Amniotic epithelial cell (primary cell): ENCODE results near the gene RNF17.

ENCODE experiments used
- DNase-seq: peaks from one replicate; pipeline ENCODE4 v3.0.0-alpha.2; 2010; ENCODE audit warnings: low read depth

RNF17 gene

GRCh38 chr13:24899601-24900000, 135.6 kb downstream of the RNF17 start:
- peak; percentile 57 for DNase-seq

DNA sequence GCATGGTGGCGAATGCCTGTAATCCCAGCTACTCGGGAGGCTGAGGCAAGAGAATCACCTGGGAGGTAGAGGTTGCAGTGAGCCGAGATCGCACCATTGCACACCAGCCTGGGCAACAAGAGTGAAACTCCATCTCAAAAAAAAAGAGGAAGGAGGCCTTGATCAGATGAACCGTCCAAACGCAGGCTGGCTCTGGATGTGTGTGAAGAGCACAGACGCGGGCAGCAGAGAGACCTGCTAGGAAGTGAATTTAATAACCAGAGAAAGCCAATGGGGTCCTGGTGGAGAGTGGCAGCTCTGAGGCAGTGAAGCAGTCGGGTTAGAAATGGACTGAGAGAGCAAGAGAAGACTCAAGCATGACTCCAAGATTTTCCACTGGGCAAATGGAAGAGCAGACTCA, 136.5 kb downstream of the RNF17 start:
- DNase-seq, result no peak

GRCh38 chr13:24905242-24905641, 141.3 kb downstream of the RNF17 start:
- peak; percentile 94 for DNase-seq

DNA sequence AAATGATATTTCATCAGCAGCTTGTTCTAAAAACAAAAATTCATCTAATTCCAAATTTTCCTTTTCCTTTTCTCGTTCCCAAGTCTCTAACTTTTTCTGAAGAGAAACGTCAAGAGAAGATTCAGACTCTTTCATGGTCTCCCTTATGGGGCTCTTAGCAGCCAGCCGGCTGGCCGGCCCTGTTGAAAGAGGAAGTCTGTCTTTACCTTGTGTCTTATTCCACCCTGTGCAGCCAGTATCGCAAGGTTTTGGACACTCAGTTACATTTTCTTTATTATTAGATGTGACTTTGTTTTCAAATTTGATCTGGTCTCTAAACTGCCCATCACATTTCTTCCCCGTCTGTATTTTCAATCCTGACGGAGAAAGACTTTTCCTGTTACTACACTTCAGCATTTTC, 142.3 kb downstream of the RNF17 start:
- no peak for DNase-seq

GRCh38 chr13:24910502-24911132, 146.6 kb downstream of the RNF17 start:
- DNase-seq, result no peak

- peak; percentile 38 for DNase-seq
Observed at GRCh38 chr13:24911133-24911908, 147.4 kb downstream of the RNF17 start.

- DNase-seq, result no peak
Observed at GRCh38 chr13:24916464-24916863, 152.5 kb downstream of the RNF17 start.

GRCh38 chr13:24921003-24921402, 157.0 kb downstream of the RNF17 start:
- DNase-seq, result no peak

DNA sequence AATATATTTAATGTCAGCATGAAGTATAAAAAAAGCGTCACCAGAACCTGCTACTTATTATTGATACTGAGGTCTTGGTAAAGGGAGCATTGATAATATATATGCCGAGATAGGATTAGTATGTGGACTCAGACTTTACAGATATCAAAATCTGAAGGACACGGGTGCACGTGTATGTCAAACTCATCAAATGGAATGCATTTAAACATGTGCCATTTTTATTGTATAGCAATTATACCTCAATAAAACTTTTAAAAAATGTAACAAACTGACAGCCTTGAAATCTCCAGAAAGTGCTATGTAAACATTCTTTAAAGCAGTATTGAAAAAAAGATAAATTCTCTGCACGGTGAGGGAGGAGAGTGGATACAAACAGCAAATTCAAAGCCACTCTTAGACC, 157.9 kb downstream of the RNF17 start:
- DNase-seq, result no peak

DNA sequence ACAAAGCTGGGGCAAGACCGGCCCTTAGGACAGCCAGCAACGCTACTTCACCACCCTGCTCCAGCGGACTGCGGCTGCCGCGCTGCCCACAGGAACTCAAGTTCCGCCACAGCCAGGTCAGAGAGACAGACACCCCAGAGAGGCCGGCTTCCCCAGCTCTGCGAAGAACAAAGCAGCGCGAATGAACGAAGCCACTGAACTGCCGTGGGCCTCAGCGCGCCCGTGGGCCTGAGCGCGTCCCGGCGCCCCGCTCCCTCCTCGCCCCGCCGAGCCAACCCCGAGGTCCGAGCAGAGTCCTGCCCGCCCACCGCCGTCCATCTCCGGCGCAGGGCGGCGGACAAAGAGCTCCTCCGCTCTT, 158.4 kb downstream of the RNF17 start:
- DNase-seq, result peak; percentile 40

- DNase-seq, result peak; percentile 97
Observed at GRCh38 chr13:24922745-24923591, 159.0 kb downstream of the RNF17 start.

DNA sequence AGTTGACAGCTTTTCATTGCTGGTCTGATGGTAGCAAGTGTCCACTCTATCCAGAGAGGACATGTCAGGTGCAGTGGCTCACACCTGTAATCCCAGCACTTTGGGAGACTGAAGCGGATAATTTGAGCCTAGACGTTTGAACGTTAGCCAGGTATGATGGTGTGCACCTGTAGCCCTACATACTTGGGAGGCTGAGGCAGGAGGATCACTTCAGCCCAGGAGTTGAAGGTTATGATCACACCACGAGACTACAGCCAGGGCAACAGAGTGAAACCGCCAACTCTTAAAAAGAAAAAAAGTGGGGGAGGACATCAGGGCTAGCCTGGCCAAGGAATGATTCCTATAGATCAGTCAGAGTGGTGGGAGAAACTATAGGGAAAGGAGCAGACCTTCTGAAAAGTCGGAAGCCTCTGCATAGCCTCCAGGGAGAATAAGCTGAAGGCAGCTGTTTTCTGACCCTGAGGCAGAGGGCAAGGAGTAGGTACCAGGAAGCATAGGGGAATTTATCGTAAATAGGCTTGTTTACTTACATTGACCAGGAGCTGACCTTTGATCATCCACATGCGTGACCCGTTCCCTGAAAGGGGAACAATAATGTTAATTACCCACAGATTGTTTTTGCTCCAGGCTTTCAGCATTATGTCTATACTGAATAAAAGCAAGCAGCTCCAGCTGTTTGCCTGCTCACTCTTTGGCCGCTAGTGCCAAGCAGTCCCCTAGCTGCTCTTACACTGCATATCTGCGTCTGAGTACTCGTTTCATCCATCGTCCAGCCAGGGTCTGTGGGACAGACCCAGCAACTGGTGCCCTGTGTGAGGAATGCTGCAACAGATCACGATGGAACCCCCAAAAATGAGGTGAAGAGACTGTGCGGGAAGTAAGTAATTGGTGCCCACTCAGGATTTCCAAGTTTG, 161.6 kb downstream of the RNF17 start:
- DNase-seq, result no peak

DNA sequence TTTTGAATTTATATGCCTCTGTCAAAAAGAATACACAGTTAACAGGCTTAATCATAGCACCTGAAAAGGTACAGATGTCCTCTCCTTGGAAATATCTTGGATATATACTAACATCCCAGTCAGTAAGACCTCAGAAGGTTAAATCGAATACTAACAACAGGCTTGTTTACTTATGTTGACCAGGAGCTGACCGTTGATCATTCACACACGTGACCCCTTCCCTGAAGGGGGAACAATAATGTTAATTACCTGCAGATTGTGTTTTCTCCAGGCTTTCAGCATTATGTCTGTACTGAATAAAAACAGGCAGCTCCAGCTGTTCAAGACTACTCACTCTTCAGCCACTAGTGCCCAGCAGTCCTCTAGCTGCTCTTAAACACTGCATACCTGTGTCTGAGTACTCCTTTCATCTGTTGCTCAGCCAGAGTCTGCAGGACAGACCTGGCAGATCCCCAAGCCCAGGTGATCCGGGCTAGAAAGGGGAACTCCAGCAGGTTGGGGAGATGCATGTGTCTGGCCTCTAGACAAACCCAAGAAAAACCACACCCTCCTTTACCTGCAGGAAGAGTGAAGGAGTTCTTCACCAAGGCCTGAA, 163.9 kb downstream of the RNF17 start:
- no peak for DNase-seq

DNA sequence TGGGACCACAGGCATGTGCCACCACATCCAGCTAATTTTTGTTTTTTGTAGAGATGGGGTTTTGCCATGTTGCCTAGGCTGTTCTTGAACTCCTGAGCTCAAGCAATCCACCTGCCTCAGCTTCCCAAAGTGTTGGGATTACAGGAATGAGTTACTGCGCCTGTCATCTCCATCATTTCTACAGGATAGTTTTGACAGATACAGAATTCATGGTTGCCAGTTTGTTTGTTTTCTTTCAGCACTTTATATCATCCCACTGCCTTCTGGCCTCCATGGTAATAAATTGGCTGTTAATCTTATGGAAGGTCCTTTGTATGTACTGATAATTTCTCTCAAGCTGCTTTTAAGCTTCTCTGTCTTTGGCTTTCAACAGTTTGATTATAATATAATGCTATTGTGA, 165.2 kb downstream of the RNF17 start:
- no peak for DNase-seq
